DOHH2 (cell line): ENCODE data around the gene ICOS.

Experiments
- EZH2phosphoT487 ChIP-seq: fragments of 200-600 bp; sonication (generic); IDR thresholded peaks from 2 replicates; pipeline ENCODE4 v1.6.1; 2017; ENCODE audit warnings: borderline replicate concordance, mild to moderate bottlenecking, antibody characterized with exemption, low read length, moderate library complexity, mixed read lengths
- TF ChIP-seq, protein P1 (sequence below): fragments of 200-600 bp; sonication (generic); IDR thresholded peaks from one replicate; pipeline ENCODE4 v1.5.1; 2014; ENCODE audit warnings: antibody characterized with exemption, mild to moderate bottlenecking, low read depth, low read length; ENCODE audit not compliant: poor library complexity, severe bottlenecking

GRCh38 chr2:203960811-203961210, 24.2 kb downstream of the ICOS start:
- TF ChIP-seq, protein P1, sequence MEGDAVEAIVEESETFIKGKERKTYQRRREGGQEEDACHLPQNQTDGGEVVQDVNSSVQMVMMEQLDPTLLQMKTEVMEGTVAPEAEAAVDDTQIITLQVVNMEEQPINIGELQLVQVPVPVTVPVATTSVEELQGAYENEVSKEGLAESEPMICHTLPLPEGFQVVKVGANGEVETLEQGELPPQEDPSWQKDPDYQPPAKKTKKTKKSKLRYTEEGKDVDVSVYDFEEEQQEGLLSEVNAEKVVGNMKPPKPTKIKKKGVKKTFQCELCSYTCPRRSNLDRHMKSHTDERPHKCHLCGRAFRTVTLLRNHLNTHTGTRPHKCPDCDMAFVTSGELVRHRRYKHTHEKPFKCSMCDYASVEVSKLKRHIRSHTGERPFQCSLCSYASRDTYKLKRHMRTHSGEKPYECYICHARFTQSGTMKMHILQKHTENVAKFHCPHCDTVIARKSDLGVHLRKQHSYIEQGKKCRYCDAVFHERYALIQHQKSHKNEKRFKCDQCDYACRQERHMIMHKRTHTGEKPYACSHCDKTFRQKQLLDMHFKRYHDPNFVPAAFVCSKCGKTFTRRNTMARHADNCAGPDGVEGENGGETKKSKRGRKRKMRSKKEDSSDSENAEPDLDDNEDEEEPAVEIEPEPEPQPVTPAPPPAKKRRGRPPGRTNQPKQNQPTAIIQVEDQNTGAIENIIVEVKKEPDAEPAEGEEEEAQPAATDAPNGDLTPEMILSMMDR: no peak
- TF ChIP-seq EZH2phosphoT487: no peak
